Liver (tissue), 9 donors: ENCODE data around the gene EPHB2. TPM values are rescaled to one million over a fixed set of nuclear protein-coding genes. Genes with fewer than 3 reads are reported as not detected.

Experiments used
- DNase-seq: peaks from one replicate; pipeline ENCODE4 v3.0.0-alpha.2; 2017; ENCODE audit warnings: low spot score
- H3K27ac ChIP-seq, 2 donors: one replicate each; pipeline ENCODE4 v1.7.0; 2013; ENCODE audit warnings: inconsistent platforms in 2 of 2, low read length in 2 of 2, control low read depth in 1 of 2, low read depth in 1 of 2, mild to moderate bottlenecking in 1 of 2
- H3K27me3 ChIP-seq, 4 donors: one replicate each; pipeline versions ENCODE4 v1.6.1 to v1.7.0; 2013; ENCODE audit warnings: low read length in 3 of 4, inconsistent platforms in 1 of 4, mild to moderate bottlenecking in 1 of 4, moderate library complexity in 1 of 4; ENCODE audit not compliant: control insufficient read depth in 4 of 4, insufficient read depth in 4 of 4
- H3K36me3 ChIP-seq, 4 donors: one replicate each; pipeline versions ENCODE4 v1.6.1 to v1.7.0; 2013; ENCODE audit warnings: low read length in 3 of 4, mild to moderate bottlenecking in 3 of 4, low read depth in 1 of 4, moderate library complexity in 1 of 4; ENCODE audit not compliant: control insufficient read depth in 4 of 4, insufficient read depth in 3 of 4
- H3K4me1 ChIP-seq, 4 donors: one replicate each; pipeline versions ENCODE4 v1.6.1 to v1.7.0; 2013; ENCODE audit warnings: low read length in 3 of 4, mild to moderate bottlenecking in 3 of 4, moderate library complexity in 1 of 4; ENCODE audit not compliant: control insufficient read depth in 4 of 4, insufficient read depth in 4 of 4
- H3K4me3 ChIP-seq, 3 donors: one replicate each; pipeline versions ENCODE4 v1.6.1 to v1.7.0; 2013; ENCODE audit warnings: low read length in 3 of 3, control low read depth in 1 of 3, low read depth in 1 of 3, mild to moderate bottlenecking in 1 of 3
- H3K9ac ChIP-seq, 2 donors: one replicate each; pipeline ENCODE4 v1.7.0; 2013; ENCODE audit warnings: low read length in 2 of 2, mild to moderate bottlenecking in 2 of 2, moderate library complexity in 2 of 2, control low read depth in 1 of 2, low read depth in 1 of 2
- H3K9me3 ChIP-seq, 4 donors: one replicate each; pipeline versions ENCODE4 v1.6.1 to v1.7.0; 2013; ENCODE audit warnings: low read length in 3 of 4; ENCODE audit not compliant: control insufficient read depth in 4 of 4
- EGR1 ChIP-seq, 2 donors: IDR thresholded peaks; 2 replicates each; pipeline ENCODE4 v1.6.1; 2016 to 2018; ENCODE audit warnings: antibody characterized with exemption in 2 of 2, low read depth in 2 of 2
- FOXA2 ChIP-seq: IDR thresholded peaks from 2 replicates; pipeline ENCODE4 v1.6.1; 2016; ENCODE audit warnings: antibody characterized with exemption
- GABPA ChIP-seq, 2 donors: IDR thresholded peaks in 1 of 2; conservative IDR thresholded peaks in 1 of 2; 2 replicates each; pipeline ENCODE4 v1.6.1; 2016; ENCODE audit warnings: antibody characterized with exemption in 2 of 2, mild to moderate bottlenecking in 1 of 2, moderate library complexity in 1 of 2
- HNF4A ChIP-seq, 2 donors: conservative IDR thresholded peaks; 2 replicates each; pipeline ENCODE4 v1.6.1; 2016; ENCODE audit warnings: antibody characterized with exemption in 2 of 2, mild to moderate bottlenecking in 2 of 2
- HNF4G ChIP-seq: IDR thresholded peaks from 2 replicates; pipeline ENCODE4 v1.6.1; 2016; ENCODE audit warnings: antibody characterized with exemption
- JUND ChIP-seq, 2 donors: IDR thresholded peaks; 2 replicates each; pipeline ENCODE4 v1.6.1; 2016; ENCODE audit warnings: antibody characterized with exemption in 2 of 2
- RAD21 ChIP-seq, 2 donors: IDR thresholded peaks; 2 replicates each; pipeline ENCODE4 v1.6.1; 2016; ENCODE audit warnings: antibody characterized with exemption in 2 of 2, mild to moderate bottlenecking in 2 of 2
- RXRA ChIP-seq, 2 donors: IDR thresholded peaks; 2 replicates each; pipeline ENCODE4 v1.6.1; 2017 to 2018; ENCODE audit warnings: antibody characterized with exemption in 2 of 2, mild to moderate bottlenecking in 1 of 2
- SP1 ChIP-seq: IDR thresholded peaks from 2 replicates; pipeline ENCODE4 v1.6.1; 2018; ENCODE audit warnings: antibody characterized with exemption, mild to moderate bottlenecking
- TAF1 ChIP-seq: conservative IDR thresholded peaks from 2 replicates; pipeline ENCODE4 v1.6.1; 2016; ENCODE audit warnings: antibody characterized with exemption, mild to moderate bottlenecking
- YY1 ChIP-seq: IDR thresholded peaks from 2 replicates; pipeline ENCODE4 v1.6.1; 2016; ENCODE audit warnings: antibody characterized with exemption, mild to moderate bottlenecking
- WGBS: extraction: QIAGEN DNeasy Blood & Tissue Kit; methylation state at CpG from one replicate; pipeline ENCODE4 v1.1.7; 2013; 5-methylcytosine and 5-hydroxymethylcytosine counted together
- polyA plus RNA-seq, 2 donors: library from polyadenylated mRNA; stranded (reverse) in 1 of 2; unstranded in 1 of 2; fragments of 200-250 nt in 1 of 2; fragments of >200 nt in 1 of 2; fragmentation: Nextera tagmentation in 1 of 2; extraction: Ambion mirVana in 1 of 2; gene quantifications; one replicate each; pipeline versions ENCODE4 v1.2.1 to v1.2.3, GENCODE V29; 2013 to 2015
- total RNA-seq, 2 donors: library from RNA; depleted of rRNA; stranded (reverse); fragments of >200 nt; gene quantifications; one replicate each; pipeline ENCODE4 v1.2.3, GENCODE V29; 2014
- TF ChIP-seq, protein P1 (sequence below): IDR thresholded peaks from 2 replicates; pipeline ENCODE4 v1.6.1; 2016; ENCODE audit warnings: antibody characterized with exemption
- TF ChIP-seq, protein P2 (sequence below): IDR thresholded peaks from 2 replicates; pipeline ENCODE4 v1.6.1; 2016; ENCODE audit warnings: antibody characterized with exemption
- TF ChIP-seq, protein P3 (sequence below): fragments of 150-350 bp; IDR thresholded peaks from 2 replicates; pipeline ENCODE4 v1.5.1; 2017; ENCODE audit warnings: improper control_type of control experiment, low read depth, low read length; ENCODE audit not compliant: missing input control
- TF ChIP-seq, protein P4 (sequence below): IDR thresholded peaks from 2 replicates; pipeline ENCODE4 v1.6.1; 2016; ENCODE audit warnings: antibody characterized with exemption
- TF ChIP-seq, protein P5 (sequence below): IDR thresholded peaks from 2 replicates; pipeline ENCODE4 v1.6.1; 2016; ENCODE audit warnings: antibody characterized with exemption, mild to moderate bottlenecking
- donor health status: healthy.
- donor health status: healthy.
- donor health status: healthy.
- donor health status: healthy.
- donor health status: healthy.

The EPHB2 gene
- total and polyA plus RNA-seq, 4 donors, result 0.07 to 1.0 (median 0.38) TPM

DNA sequence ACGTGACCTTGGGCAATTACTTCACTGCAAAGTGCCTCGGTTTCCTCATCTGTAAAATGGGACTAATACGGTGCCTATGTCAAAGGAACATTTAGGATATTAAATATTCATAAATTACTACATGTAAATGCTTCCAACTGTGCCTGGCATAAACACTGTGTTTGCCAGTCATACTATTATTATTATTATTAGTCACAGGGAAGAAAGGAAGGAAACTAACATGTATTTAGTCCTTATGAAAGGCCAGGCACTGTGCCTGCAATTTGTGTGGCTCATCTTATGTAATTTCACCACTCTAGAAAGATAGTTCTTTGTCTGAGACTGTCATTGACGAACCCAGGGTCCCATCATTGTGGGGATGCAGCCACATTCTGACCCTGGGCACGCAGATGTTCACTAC lies 45.0 kb downstream of the EPHB2 start:
- 76% methylated on average over 5 of the region's 5 CpGs for WGBS
- TF ChIP-seq HNF4G (no peak), EGR1 (IDR thresholded peaks at IDR 0.05; ENCODE audit: low read depth in 2 of 2) (no peak), SP1 (no peak)
- TF ChIP-seq, protein P1, sequence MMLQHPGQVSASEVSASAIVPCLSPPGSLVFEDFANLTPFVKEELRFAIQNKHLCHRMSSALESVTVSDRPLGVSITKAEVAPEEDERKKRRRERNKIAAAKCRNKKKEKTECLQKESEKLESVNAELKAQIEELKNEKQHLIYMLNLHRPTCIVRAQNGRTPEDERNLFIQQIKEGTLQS, result no peak

DNA sequence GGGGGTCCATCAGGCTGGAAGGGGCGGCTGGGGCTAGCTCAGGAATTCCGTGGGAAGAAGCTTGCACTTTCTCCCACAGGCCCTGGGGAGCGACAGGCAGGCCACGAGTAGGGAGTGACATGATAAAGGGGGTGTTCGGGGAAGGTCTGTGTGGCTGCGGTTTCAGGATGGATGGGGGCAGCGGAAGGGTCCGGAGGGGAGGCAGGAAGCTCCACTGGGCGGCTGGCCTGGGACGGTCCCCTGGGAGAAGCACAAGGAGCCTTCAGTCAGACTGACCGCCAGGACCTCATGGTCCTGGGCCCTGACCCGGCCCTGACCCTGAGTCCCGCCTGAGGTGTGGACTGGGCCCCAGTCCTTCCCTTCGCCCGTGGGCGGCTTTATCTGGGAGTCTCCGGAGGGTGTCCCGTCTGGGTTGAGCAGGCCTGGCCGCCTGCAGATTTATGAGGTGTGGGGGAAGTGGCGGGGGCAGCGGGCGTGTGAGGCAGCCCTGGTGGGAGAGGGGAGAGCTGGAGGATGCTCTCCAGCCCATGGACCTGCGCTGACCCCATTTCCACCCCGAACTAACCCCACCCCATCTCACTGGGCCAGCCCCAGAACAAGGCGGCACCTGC lies 45.6 kb downstream of the EPHB2 start:
- 76% methylated on average over 25 of the region's 25 CpGs for WGBS
- no peak for DNase-seq

More for the DNA sequence above, 45.0 kb downstream of the EPHB2 start:
- no peak overlapping the region for H3K9ac ChIP-seq
- no peaks in the 10 kb centered on the region for H3K36me3 ChIP-seq
- DNase-seq, result no peak
- H3K27me3 ChIP-seq, result no peaks in the 10 kb centered on the region
- H3K27ac ChIP-seq, result no peak overlapping the region
- H3K4me3 ChIP-seq, result no peak overlapping the region
- no peaks in the 10 kb centered on the region for H3K9me3 ChIP-seq
- H3K4me1 ChIP-seq, result no peaks in the 10 kb centered on the region

DNA sequence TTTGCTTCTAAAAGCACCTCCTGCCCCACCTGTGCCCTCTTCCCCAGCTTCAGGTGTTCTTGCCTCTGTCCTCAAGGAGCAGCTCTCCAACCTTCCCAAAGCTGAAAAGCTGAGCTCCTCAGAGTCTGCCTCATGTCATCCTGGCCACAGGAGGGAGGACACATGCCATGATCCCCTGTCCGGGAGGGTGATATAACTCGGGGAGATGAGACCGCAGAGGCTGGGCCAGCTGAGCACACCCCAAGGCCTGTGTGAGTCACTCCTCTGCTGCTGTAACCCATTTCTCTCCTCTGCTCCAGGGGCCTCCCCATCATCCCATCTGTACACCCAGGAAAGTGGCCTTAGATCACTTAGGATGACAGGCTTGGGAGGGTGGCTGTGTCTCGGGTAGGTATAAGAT lies 49.8 kb downstream of the EPHB2 start:
- Histone ChIP-seq H3K9ac (no peak overlapping the region), H3K27me3 (no peaks in the 10 kb centered on the region), H3K27ac (no peak overlapping the region), H3K4me3 (no peak overlapping the region), H3K4me1 (no peaks in the 10 kb centered on the region), H3K36me3 (no peaks in the 10 kb centered on the region), H3K9me3 (no peaks in the 10 kb centered on the region)
- 78% methylated on average over 4 of the region's 4 CpGs for WGBS
- no peak for DNase-seq
- TF ChIP-seq EGR1 (IDR thresholded peaks at IDR 0.05; ENCODE audit: low read depth in 2 of 2) (no peak), JUND (IDR thresholded peaks at IDR 0.05) (no peak), GABPA (IDR thresholded peaks at IDR 0.05 in 1 of 2, conservative IDR thresholded peaks at IDR 0.05 in 1 of 2) (no peak), FOXA2 (no peak), YY1 (no peak), RXRA (IDR thresholded peaks at IDR 0.05) (no peak), HNF4A (conservative IDR thresholded peaks at IDR 0.05) (no peak), RAD21 (IDR thresholded peaks at IDR 0.05) (no peak)
- TF ChIP-seq, protein P2, sequence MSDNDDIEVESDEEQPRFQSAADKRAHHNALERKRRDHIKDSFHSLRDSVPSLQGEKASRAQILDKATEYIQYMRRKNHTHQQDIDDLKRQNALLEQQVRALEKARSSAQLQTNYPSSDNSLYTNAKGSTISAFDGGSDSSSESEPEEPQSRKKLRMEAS, result no peak
- TF ChIP-seq, protein P3, sequence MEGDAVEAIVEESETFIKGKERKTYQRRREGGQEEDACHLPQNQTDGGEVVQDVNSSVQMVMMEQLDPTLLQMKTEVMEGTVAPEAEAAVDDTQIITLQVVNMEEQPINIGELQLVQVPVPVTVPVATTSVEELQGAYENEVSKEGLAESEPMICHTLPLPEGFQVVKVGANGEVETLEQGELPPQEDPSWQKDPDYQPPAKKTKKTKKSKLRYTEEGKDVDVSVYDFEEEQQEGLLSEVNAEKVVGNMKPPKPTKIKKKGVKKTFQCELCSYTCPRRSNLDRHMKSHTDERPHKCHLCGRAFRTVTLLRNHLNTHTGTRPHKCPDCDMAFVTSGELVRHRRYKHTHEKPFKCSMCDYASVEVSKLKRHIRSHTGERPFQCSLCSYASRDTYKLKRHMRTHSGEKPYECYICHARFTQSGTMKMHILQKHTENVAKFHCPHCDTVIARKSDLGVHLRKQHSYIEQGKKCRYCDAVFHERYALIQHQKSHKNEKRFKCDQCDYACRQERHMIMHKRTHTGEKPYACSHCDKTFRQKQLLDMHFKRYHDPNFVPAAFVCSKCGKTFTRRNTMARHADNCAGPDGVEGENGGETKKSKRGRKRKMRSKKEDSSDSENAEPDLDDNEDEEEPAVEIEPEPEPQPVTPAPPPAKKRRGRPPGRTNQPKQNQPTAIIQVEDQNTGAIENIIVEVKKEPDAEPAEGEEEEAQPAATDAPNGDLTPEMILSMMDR, result no peak
- TF ChIP-seq, protein P4, sequence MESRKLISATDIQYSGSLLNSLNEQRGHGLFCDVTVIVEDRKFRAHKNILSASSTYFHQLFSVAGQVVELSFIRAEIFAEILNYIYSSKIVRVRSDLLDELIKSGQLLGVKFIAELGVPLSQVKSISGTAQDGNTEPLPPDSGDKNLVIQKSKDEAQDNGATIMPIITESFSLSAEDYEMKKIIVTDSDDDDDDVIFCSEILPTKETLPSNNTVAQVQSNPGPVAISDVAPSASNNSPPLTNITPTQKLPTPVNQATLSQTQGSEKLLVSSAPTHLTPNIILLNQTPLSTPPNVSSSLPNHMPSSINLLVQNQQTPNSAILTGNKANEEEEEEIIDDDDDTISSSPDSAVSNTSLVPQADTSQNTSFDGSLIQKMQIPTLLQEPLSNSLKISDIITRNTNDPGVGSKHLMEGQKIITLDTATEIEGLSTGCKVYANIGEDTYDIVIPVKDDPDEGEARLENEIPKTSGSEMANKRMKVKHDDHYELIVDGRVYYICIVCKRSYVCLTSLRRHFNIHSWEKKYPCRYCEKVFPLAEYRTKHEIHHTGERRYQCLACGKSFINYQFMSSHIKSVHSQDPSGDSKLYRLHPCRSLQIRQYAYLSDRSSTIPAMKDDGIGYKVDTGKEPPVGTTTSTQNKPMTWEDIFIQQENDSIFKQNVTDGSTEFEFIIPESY, result no peak
- TF ChIP-seq, protein P5, sequence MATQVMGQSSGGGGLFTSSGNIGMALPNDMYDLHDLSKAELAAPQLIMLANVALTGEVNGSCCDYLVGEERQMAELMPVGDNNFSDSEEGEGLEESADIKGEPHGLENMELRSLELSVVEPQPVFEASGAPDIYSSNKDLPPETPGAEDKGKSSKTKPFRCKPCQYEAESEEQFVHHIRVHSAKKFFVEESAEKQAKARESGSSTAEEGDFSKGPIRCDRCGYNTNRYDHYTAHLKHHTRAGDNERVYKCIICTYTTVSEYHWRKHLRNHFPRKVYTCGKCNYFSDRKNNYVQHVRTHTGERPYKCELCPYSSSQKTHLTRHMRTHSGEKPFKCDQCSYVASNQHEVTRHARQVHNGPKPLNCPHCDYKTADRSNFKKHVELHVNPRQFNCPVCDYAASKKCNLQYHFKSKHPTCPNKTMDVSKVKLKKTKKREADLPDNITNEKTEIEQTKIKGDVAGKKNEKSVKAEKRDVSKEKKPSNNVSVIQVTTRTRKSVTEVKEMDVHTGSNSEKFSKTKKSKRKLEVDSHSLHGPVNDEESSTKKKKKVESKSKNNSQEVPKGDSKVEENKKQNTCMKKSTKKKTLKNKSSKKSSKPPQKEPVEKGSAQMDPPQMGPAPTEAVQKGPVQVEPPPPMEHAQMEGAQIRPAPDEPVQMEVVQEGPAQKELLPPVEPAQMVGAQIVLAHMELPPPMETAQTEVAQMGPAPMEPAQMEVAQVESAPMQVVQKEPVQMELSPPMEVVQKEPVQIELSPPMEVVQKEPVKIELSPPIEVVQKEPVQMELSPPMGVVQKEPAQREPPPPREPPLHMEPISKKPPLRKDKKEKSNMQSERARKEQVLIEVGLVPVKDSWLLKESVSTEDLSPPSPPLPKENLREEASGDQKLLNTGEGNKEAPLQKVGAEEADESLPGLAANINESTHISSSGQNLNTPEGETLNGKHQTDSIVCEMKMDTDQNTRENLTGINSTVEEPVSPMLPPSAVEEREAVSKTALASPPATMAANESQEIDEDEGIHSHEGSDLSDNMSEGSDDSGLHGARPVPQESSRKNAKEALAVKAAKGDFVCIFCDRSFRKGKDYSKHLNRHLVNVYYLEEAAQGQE, result no peak

More for the DNA sequence above, 45.6 kb downstream of the EPHB2 start:
- Histone ChIP-seq H3K27ac (no peak overlapping the region), H3K36me3 (no peaks in the 10 kb centered on the region), H3K9ac (no peak overlapping the region), H3K4me1 (no peaks in the 10 kb centered on the region), H3K4me3 (no peak overlapping the region), H3K27me3 (no peaks in the 10 kb centered on the region), H3K9me3 (no peaks in the 10 kb centered on the region)
- no peak for TF ChIP-seq HNF4A (conservative IDR thresholded peaks at IDR 0.05)
- no peak for TF ChIP-seq EGR1 (IDR thresholded peaks at IDR 0.05; ENCODE audit: low read depth in 2 of 2)
- TF ChIP-seq RXRA (IDR thresholded peaks at IDR 0.05), result no peak
- TF ChIP-seq, protein P4, result no peak
- no peak for TF ChIP-seq TAF1
- TF ChIP-seq HNF4G, result no peak
- no peak for TF ChIP-seq GABPA (IDR thresholded peaks at IDR 0.05 in 1 of 2, conservative IDR thresholded peaks at IDR 0.05 in 1 of 2)
